ENCODE data around the gene PLAC1. TPM values are rescaled to one million over a fixed set of nuclear protein-coding genes. Genes with fewer than 3 reads are reported as not detected.
A peak's percentile ranks its signal among the peaks of the same experiment; 100 is the strongest.

Gene PLAC1
- total and polyA plus RNA-seq, 9 donors, result 0.12 to 0.62 (median 0.40) TPM; not detected in 4

DNA sequence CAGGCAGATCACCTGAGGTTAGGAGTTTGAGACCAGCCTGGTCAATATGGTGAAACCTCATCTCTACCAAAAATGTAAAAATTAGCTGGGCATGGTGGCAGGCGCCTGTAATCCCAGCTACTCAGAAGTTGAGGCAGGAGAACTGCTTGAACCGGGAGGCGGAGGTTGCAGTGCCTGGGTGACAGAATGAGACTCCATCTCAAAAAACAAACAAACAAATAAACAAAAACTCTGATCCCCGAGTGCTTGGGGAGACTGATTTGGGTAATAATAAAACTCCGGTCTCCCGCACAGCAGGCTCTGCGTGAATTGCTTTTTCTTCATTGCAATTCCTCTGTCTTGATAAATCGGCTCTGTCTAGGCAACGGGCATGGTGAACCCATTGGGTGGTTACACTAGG, 124.9 kb downstream of the PLAC1 start:
- no peaks in the 10 kb centered on the region for H3K27me3 ChIP-seq
- TF ChIP-seq, protein P1, sequence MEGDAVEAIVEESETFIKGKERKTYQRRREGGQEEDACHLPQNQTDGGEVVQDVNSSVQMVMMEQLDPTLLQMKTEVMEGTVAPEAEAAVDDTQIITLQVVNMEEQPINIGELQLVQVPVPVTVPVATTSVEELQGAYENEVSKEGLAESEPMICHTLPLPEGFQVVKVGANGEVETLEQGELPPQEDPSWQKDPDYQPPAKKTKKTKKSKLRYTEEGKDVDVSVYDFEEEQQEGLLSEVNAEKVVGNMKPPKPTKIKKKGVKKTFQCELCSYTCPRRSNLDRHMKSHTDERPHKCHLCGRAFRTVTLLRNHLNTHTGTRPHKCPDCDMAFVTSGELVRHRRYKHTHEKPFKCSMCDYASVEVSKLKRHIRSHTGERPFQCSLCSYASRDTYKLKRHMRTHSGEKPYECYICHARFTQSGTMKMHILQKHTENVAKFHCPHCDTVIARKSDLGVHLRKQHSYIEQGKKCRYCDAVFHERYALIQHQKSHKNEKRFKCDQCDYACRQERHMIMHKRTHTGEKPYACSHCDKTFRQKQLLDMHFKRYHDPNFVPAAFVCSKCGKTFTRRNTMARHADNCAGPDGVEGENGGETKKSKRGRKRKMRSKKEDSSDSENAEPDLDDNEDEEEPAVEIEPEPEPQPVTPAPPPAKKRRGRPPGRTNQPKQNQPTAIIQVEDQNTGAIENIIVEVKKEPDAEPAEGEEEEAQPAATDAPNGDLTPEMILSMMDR (IDR thresholded peaks at IDR 0.05), result no peak
- TF ChIP-seq POLR2A (IDR thresholded peaks at IDR 0.05) (no peak), EP300 (IDR thresholded peaks at IDR 0.05) (no peak)
- WGBS, 3 donors, result 75 to 86% (median 77%) methylated on average over 9 of the region's 9 CpGs
- DNase-seq, result no peak
- H3K27ac ChIP-seq, result no peak overlapping the region
- H3K4me1 ChIP-seq (ENCODE audit: insufficient read depth), result peaks cover 7% of the 10 kb centered on the region
- no peak overlapping the region for H3K4me3 ChIP-seq
- no peaks in the 10 kb centered on the region for H3K9me3 ChIP-seq
- intact Hi-C loops (cut with DNase I), result no loop called here
- H3K36me3 ChIP-seq, result no peaks in the 10 kb centered on the region

DNA sequence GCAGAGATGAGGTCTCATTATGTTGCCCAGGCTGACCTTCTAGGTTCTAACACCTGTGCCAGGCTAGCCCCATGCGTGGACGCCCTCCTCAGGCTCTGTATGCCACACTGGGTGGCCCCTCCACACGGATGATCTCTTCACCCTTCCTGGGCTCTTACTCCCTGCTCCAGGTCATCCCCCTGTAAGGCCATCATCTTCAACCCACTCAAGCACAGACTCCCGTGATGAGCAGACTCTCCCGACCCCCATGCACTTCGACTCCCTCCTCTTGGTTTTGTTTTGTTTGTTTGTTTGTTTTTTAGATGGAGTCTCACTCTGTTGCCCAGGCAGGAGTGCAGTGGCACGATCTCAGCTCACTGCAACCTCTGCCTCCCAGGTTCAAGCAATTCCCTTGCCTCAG, 127.4 kb downstream of the PLAC1 start:
- WGBS, 3 donors, result 76 to 83% (median 77%) methylated on average over 7 of the region's 7 CpGs
- intact Hi-C loops (cut with DNase I), result no loop called here
- TF ChIP-seq POLR2A (IDR thresholded peaks at IDR 0.05) (no peak), EP300 (IDR thresholded peaks at IDR 0.05) (no peak)
- TF ChIP-seq, protein P1 (IDR thresholded peaks at IDR 0.05), result no peak

DNA sequence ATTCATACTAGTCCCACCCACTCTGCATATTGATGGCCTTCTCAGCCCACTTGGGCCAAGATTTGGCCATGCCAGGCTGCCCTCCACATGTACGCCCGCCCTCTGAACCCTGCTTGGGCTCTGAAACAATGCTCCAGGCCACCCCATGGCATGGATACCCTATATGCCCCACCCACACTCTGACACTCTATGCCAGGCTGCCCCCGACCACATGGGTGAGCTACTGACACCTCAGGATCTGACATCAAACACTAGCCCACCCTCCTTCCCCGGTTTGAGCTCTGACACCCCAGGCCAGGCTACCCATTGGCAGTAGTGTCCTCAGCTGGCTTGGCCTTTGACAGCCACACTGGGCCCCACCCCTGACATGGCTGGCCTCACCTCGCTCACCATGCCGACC, 128.8 kb downstream of the PLAC1 start:
- H3K4me1 ChIP-seq (ENCODE audit: insufficient read depth), result peaks cover 5% of the 10 kb centered on the region
- TF ChIP-seq, protein P1 (IDR thresholded peaks at IDR 0.05), result no peak
- TF ChIP-seq EP300 (IDR thresholded peaks at IDR 0.05) (no peak), POLR2A (IDR thresholded peaks at IDR 0.05) (no peak)
- WGBS, 3 donors, result 80 to 84% (median 82%) methylated on average over 6 of the region's 6 CpGs
- DNase-seq, result peak in 1 of 5 donors; percentile 26
- H3K27ac ChIP-seq, result peak overlapping the region in 1 of 2 donors; percentile 30
- H3K9me3 ChIP-seq, result no peaks in the 10 kb centered on the region
- no peaks in the 10 kb centered on the region for H3K27me3 ChIP-seq
- no peaks in the 10 kb centered on the region for H3K36me3 ChIP-seq
- intact Hi-C loops (cut with DNase I), result no loop called here
- H3K4me3 ChIP-seq, result no peak overlapping the region

More for the DNA sequence above, 127.4 kb downstream of the PLAC1 start:
- Histone ChIP-seq H3K36me3 (no peaks in the 10 kb centered on the region), H3K9me3 (no peaks in the 10 kb centered on the region), H3K27me3 (no peaks in the 10 kb centered on the region), H3K4me3 (no peak overlapping the region), H3K4me1 (ENCODE audit: insufficient read depth) (peaks cover 5% of the 10 kb centered on the region), H3K27ac (no peak overlapping the region)
- no peak for DNase-seq

DNA sequence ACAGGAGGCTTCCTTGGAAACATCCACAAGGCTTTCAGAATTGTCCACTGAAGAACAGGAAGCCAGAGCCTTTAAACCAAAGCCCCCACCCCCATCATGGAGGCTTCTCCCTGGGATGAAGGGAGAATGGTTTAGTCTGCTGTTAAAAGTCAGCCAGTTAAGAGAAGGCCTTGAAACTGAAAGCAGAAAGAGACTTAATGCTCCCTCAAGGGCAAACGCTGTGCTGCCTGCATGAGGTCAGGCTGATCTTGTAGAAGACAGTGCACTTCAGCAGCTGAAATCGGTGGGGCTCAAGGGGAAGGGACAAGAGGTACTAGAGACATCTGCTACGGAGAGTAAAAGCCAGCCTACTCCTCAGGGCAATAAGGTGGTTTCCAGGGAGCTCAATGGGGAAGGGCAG, 129.3 kb downstream of the PLAC1 start:
- peaks cover 6% of the 10 kb centered on the region for H3K4me1 ChIP-seq (ENCODE audit: insufficient read depth)
- TF ChIP-seq, protein P1 (IDR thresholded peaks at IDR 0.05), result no peak
- TF ChIP-seq EP300 (IDR thresholded peaks at IDR 0.05) (no peak), POLR2A (IDR thresholded peaks at IDR 0.05) (no peak)
- H3K27ac ChIP-seq, result peak overlapping the region in 1 of 2 donors; percentile 30
- H3K4me3 ChIP-seq, result no peak overlapping the region
- H3K36me3 ChIP-seq, result no peaks in the 10 kb centered on the region
- DNase-seq, result peak in 4 of 5 donors; percentile 33 to 53 (median 49)
- H3K27me3 ChIP-seq, result no peaks in the 10 kb centered on the region
- intact Hi-C loops (cut with DNase I), result no loop called here
- H3K9me3 ChIP-seq, result no peaks in the 10 kb centered on the region
- WGBS, 3 donors, result 13 to 28% (median 19%) methylated on average over 3 of the region's 3 CpGs

Data from ovary (tissue), 9 donors.